HG03575 (cell line): ENCODE data around the gene FOXS1.
"Not testable (repeated sequence)": the region's sequence is repeated elsewhere in the genome, so short reads cannot be mapped to it uniquely, and the experiment has no call there.

ENCODE experiments used
- ATAC-seq: cut with Tn5 transposase; IDR thresholded peaks from one replicate; pipeline ENCODE4 v1.9.1; 2021; ENCODE audit not compliant: unreplicated experiment, insufficient number of reproducible peaks, low FRiP score; ENCODE audit errors: extremely low read depth

The FOXS1 gene

DNA sequence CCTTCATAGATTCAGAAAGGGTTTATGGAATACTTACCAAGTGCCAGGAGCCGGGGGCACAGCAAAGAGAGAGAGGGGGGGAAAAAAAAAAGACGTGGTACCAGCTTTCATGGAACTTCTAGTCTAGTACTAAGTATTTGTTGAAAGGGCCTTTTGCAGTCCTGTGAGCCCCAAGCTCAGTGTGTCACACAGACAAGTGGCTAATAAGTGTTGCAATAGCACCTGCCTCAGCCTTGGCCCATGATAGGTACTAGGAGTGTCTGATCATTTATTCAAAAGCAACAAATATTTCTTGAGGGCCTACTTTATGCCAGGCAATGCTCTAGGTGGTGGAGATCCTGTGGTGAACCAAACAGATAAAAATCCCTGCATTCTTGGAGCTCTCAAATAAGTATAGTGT lies 18.3 kb downstream of the FOXS1 start:
- no peak for ATAC-seq

DNA sequence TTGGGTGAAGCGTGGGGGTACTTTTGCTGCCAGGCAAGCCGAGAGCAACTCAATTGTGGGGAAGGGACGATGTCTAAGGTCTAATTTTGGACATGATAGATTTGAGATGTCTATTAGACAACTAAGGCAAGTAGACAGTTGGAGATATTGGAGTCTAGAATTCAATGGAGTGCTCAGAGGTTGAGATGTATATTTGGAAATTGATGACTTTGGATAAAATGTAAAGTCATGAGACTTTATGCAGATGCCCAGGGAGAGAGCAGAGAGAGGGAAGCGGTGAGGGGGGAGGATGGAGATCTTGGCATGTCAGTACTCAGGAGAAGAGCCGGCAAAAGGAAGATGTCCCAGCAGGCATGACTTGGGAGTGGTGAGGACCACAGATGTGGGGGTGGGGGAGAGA lies 19.3 kb downstream of the FOXS1 start:
- ATAC-seq = no peak

DNA sequence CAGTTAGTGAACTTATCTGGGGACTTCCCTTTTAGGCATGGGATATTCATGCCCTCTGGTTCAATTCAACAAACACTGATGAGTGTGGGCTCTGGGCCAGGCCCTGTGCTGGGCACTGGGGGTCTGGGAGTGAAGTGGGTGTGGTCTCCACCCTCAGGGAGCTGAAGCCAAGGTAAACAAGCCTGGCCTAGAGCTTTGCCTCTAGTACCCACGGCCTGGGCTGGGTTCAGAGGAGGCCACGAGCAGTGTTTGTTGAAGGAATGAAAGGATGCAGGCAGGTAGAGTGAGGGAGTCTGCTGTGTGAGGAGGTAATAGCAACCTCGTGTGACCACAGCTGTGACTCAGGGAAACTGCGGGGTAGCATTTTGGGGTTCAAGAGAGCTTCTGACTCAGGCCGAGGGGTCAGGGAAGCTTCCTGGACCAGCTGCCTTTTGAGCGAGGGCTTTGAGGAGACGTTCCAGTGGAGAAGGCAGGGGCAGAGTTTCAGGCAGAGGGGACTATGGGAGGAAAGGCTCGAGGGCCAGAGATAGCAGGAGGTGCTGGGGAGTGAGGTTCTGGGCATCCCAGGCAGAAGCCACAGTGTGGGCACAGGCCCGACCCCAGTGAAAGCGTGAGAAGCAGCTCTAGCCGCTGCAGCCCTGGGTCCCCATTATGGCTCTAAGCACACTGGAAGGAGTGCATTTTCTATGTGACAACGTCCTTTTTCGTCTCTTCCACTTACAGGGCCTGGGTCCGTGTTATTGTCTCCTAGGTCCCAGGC lies 20.7 kb downstream of the FOXS1 start:
- no peak for ATAC-seq

DNA sequence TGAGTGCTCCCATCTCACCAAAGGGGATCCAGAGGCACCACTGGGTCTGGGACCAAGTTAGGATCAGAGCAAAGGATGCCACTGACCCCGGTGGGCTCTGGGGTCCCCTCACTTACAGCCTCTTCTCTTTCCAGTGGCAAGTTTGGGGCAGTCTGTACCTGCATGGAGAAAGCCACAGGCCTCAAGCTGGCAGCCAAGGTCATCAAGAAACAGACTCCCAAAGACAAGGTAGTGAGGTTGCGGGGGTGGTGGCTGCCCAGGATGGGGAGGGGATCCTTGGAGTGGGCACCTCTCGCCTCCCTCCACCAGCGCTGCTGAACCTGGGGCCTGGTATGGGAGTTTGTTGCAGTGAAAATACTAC lies 21.3 kb downstream of the FOXS1 start:
- no peak for ATAC-seq

DNA sequence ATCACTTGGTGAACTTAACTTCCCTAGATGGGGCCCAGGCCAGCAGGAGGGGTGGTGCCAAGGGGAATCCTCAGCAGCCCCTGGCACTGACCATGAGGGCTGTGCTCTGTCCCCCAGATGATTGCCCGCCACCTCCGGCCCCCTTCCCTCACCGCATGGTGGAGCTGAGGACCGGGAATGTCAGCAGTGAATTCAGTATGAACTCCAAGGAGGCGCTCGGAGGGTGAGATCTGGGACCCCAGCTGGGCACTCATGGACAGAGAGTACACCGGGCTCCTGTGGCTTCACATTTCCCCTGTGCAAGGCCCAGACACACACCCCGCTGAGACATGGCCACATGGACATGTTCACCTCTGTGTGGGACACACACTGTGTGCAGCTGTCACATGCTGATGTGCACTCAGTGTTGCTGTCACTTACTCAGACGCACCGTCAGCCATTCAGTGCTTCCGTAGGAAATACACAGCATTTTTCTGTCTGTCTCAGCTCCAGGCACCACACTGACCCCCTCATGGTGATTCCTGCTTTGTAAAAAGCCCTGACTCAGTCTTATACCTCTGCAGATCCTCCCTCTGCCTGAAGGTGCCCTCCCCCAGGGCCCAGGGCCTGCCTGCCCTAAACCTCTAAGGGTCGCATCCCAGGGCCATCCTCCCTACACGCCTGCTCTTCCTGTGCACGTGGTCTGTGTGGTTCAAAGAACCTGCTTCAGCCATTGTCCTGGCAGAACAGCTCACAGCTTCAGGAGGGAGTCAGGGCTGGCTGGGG lies 21.9 kb downstream of the FOXS1 start:
- no peak for ATAC-seq

DNA sequence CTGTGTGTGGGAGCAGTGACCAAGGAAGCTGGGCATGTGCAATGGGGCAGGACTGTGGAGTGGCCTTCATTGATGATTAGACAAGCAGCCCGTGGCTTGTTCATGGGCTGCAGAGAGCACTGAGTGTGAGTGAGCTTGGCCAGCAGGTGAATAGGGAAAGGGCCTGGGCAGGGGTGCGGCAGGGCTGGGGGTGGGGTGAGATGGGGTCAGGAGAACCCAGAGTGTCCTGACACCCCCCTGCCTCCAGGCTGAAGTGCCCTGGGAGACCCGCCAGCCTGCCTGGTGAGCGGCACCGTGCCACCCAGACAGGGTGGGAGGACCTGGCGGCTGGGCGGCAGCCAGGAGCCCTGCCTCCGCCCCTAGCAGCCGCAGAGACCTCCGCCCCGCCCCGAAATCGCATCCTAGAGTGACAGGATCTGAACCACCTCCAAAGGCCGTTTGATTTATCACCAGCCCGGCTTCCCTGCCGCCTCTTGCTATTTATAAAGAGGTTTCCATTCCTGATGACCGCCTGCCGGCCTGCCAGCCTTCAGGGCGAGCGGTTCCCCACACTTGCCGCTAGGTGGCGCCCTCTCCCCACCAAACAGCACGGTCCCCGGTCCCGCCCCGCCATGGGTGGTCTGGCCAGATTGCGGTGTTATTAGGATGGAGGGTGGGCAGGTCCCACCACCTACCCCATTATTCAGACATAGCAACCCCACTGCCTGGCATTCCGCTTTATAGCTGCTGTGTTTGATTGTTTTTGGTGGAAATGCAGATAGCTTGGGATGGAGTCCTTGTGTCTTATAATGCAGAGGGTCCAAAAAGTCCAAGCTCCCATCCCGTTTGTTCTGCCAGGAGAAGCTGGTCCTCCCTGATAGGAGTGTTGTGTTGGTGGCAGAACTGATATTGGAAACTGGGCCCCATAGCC lies 22.7 kb downstream of the FOXS1 start:
- ATAC-seq = no peak

DNA sequence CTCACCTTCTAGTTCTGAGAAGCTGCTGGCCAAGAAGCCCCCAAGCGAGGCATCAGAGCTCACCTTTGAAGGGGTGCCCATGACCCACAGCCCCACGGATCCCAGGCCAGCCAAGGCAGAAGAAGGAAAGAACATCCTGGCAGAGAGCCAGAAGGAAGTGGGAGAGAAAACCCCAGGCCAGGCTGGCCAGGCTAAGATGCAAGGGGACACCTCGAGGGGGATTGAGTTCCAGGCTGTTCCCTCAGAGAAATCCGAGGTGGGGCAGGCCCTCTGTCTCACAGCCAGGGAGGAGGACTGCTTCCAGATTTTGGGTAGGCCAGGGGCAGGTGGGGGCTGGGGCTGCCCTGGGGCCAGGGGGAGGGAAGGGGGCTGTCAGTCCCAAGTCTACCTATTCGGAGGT lies 24.0 kb downstream of the FOXS1 start:
- ATAC-seq = no peak

DNA sequence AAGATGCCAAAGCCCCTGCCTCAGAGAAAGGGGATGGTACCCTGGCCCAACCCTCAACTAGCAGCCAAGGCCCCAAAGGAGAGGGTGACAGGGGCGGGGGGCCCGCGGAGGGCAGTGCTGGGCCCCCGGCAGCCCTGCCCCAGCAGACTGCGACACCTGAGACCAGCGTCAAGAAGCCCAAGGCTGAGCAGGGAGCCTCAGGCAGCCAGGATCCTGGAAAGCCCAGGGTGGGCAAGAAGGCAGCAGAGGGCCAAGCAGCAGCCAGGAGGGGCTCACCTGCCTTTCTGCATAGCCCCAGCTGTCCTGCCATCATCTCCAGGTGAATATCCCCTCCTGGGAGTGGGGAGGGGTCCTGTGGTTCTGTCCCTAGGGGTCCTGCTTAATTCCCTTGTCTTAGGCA lies 25.2 kb downstream of the FOXS1 start:
- no peak for ATAC-seq

DNA sequence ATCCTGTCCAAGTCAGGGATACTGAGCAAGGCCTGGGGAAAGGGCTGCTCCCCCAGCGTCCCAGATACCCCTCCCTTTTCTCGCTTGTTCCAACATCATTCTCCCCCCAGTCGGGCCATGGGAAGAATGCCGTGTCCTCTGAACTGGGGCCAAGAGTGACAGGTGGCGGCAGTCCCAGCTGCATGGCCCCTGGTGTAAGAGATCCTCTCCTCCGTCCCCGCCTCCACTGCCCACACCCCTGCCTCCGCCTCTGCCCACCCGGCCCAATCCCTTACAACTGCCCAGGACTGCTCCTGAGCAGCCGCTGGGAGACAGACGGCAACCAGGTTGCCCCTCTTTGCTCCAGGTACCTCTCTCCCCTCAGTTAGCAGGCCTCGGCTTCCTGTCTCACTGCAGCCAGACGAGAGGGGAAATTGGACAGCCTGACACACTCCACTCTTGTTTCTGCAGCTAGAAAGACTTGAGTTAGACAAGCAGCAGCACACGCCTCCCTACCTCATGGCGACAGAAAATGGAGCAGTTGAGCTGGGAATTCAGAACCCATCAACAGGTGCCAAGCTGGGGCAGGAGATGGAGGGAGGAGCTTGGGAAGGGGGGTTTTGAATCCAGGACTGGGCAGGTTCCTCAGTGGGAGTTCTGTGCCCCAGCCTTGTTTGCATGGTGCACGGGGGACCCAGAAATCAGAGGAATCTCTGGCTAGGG lies 26.2 kb downstream of the FOXS1 start, which contains the start of gene MYLK2:
Gene MYLK2 (plus strand): TSS at position 274 of the 702 bp plus-strand sequence. CDS start 225 bp downstream, at position 499.
- no peak for ATAC-seq

DNA sequence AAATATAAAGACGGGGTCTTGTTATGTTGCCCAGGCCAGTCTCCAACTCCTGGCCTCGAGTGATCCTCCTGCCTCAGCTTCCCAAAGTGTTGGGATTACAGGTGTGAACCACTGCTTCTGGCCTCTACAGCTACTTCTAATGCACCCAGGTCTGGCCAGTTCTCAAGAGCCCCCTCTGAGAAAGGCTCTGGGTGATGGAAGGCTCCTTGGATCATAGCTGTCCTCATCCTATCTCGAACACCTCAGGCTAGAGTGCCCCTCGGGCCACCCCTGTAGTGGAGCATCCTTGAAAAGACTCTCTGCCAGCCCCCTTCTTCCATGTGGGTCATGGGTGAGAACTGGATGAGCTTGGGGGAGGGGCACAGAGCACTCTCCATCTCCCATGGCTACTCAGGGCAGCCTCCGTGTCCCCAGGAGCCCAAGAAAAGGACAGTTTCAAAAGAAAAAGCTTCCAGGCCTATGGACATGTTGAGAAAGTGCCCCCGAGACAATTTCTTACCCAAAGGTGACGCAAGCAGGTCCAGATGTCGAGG lies 27.0 kb downstream of the FOXS1 start:
- ATAC-seq = no peak

DNA sequence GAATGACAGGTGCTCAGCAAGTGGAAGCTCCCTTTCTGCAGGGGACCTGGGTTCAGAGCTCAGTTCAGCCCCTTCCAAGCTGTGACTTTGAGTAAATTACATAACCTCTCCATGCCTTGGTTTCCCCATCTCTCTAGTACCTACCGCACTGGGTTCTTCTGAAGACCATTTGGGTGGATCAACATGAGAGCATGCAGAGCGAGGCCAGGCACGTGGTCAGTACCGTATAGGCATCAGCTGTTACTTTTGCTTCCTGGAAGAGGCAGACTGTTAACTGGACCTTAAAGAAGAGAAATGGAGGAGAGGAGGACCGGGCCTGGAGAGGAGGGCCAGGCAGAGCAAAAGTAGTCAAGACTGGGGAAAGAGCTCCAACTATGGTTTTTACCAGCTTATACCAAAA lies 27.9 kb downstream of the FOXS1 start:
- ATAC-seq = no peak

DNA sequence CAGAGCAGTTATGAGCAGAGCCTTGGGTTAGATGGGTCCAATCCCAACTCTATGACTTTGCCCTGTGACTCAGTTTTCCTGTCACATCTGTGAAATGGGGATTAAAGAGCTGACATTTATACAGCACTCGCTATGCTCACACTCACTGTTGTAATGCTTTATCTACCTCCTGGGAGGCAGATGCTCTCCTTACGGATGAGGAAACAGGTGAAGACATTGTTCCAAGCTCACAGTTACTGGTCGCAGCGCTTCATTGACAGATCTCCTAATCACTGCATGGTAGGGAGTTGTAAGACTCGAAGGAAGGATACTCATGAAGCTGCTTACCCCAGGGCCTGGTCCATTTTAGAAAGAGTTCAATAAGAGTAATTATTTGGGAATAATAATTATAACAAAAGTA lies 29.2 kb downstream of the FOXS1 start:
- no peak for ATAC-seq

DNA sequence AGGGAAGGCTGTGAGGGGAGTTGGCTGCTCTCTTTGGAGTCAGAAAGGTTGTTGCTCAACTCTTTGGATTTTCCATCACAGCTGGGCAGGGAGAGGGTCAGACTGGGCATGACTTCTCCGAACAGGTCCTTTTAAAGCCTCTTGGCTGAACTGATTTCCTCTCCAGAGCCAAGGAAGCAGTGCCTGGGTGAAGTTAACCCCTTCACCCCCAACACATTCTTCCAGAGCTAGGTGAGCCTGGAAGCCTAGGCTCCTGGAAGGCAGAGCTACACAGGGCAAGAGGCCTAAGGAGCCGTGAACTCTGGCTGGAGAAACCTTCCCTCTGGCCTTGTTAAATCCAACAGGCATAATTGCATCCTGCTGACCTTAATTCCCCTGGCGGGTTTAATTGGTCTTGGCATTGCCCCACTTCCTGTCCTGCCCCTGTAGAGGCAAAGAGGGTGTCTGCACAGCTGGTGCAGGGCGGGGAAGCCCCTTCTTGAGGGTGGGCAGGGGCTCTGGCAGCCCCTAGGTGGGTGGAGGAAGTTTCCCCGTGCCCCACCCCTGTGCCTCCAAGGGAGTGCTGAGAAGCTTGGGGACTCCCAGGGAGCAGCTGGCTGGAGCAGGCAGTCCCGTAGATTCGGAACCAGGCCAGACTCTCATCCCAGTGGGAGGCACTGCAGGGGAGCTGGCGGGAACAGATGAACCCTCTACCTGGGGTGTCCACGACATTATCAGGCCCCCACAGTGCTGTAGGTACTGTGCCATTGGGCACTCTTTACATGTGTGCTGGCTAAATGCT lies 29.8 kb downstream of the FOXS1 start:
- ATAC-seq = no peak

DNA sequence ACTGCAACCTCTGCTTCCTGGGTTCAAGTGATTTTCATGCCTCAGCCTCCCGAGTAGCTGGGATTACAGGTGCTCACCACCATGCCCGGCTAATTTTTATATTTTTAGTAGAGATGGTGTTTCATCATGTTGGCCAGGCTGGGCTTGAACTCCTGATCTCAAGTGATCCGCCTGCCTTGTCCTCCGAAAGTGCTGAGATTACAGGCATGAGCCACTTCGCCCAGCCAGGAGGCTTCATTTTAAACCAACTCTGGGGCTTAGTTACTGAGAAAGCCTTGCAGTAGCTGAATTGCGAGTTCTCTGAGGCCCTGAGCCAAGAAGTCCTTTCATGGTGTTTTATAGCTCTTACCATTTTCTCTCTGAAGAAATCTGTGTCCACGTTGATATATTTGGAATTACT lies 31.3 kb downstream of the FOXS1 start:
- not testable (repeated sequence) for ATAC-seq

DNA sequence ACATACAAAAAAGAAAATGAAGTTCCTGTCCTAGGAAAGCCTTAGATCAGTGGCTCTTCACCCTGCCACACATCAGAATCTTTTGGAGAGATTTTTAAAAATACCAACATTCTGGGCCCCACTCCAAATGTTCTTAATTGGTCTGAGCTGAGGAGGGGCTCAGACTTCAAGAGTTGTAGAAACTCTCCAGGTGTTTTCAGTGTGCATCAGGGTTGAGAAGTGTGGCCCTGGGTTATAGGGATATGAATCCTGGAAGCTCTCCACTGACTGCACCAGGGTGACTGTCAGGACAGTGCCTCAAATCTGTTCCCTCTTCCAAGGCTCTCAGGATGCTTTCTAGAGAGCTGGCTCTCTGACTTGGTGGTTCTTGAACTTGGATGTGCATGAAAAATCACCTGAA lies 31.8 kb downstream of the FOXS1 start:
- no peak for ATAC-seq

DNA sequence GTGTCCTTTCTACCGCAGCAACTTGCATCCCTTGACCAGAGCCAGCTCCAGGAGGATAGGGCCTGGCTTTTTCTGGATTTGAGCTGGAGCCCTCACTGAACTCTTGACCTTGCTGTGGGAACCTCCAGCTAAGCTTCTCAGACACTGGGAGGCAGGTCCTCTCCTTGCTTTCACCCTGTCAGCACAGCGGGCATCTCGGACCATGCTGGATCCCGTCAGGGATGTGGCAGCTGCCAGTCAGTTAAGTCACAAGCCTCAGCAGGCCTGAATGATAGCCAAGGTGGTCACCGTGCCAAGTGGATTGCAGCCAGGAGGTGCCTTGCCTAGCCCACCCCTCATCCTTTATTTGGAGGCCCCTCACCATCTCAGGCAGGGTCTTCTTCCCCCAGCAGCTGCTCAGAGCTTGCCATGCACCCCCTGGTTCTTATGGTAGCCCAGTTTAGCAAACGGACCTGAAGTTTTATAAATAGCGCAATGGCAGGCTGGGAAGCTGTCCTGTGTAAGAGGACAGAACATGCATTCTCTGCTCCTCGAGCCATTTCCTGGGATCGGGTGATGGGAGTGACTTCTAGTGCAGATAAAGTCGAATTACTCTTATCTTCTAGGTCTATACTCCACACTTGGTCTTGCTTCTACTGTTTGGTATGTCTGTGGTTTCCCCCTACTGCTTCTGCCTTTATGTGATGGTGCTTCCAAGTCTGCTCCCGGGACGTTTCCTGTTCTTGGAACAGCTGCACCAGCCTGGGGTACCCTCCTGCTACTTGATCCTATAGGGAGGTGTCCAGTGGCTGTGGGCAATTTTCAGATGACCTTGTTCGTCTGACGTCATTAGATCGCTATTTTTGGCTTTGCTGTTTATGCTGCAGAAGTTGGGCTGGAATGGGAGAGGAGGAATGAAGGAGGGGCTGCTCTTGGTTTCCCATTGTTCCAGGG lies 33.3 kb downstream of the FOXS1 start:
- ATAC-seq = no peak

DNA sequence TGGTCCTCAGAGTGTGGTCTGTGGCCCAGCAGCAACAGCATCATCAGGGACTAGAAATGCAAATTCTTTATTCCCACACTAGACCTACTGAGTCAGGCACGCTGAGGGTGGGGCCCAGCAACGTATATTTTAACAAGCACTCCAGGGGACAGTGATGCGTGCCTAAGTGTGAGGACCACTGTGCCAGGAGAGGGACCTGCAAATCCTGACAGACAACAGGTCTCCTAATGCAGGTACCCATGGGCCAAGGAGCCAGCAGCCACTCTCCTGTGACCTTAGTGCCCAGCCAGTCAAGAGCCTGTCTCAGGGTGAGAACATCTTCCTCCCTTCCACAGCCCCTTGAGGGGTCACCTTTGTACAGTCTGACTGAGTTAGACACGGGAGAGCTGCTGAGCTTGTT lies 34.2 kb downstream of the FOXS1 start:
- ATAC-seq = no peak
